HG03025 (cell line): ENCODE measurements around the gene ATXN1L.
A peak's percentile ranks its signal among the peaks of the same experiment; 100 is the strongest.
"Not testable (repeated sequence)": the region's sequence is repeated elsewhere in the genome, so short reads cannot be mapped to it uniquely, and the experiment has no call there.

ENCODE experiments used
- ATAC-seq: cut with Tn5 transposase; IDR thresholded peaks from one replicate; pipeline ENCODE4 v1.9.1; 2021; ENCODE audit warnings: mild to moderate bottlenecking, moderate library complexity; ENCODE audit not compliant: unreplicated experiment, low FRiP score

The ATXN1L gene

DNA sequence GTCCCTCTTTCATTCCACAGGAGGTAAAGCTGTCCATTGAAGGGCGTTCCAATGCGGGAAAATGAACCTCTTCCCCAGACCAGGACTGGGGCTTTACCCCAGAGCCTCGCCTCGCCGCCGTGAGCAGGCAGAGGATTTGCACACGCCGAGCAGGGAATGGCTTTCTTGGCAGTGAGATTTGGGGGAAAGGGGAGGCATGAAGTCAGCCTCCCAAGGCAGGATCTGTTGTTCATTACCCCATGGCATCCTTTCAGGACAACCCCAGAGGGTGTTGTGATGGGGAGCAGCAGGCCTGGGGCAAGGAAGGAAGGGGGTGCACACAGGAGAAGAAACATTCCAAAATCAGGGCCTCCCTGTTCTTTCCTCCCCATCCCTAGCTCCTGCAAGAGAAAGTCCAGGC, 6.0 kb downstream of the ATXN1L start:
- no peak for ATAC-seq

DNA sequence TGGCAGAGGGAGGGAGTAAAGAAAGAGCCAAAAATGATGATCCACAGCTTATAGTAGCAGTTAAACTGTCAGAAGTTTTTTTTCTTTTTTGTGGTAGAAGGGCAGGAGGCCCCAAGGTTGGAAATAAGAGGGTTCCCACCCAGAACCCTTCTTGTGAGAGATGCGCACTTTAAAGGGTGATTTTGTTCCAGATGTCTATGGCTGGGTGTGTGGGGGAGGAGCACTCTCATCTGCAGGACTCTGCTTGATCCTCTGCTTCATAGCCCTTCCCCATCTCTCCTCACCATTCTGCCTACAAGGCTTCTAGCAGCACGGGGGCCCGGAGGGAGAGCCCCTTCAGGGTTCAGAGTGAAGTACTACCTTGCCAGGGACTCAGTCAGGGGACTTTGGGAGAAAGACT, 6.4 kb downstream of the ATXN1L start:
- ATAC-seq: no peak

DNA sequence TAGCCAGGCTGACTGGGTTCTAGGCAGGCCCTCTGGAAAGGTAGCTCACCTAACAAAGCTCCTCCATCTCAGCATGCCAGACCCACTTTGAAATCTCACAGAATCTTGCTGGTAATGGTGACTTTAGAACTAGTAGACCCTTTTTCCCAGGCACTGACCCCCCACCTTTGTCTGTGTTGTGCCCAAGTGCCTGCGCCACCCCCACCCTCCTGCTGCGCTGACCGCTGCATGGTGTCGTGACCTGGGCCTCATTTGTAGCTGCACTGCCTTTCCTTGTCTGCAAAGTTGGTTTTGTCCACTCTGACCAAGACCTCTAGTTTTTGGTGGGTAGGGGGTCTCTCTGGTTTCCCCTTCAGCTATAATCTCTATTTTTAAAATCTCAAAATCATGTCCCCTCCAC, 6.8 kb downstream of the ATXN1L start:
- ATAC-seq: no peak

GRCh38 chr16:71853413-71853812, 7.6 kb downstream of the ATXN1L start:
- no peak for ATAC-seq

DNA sequence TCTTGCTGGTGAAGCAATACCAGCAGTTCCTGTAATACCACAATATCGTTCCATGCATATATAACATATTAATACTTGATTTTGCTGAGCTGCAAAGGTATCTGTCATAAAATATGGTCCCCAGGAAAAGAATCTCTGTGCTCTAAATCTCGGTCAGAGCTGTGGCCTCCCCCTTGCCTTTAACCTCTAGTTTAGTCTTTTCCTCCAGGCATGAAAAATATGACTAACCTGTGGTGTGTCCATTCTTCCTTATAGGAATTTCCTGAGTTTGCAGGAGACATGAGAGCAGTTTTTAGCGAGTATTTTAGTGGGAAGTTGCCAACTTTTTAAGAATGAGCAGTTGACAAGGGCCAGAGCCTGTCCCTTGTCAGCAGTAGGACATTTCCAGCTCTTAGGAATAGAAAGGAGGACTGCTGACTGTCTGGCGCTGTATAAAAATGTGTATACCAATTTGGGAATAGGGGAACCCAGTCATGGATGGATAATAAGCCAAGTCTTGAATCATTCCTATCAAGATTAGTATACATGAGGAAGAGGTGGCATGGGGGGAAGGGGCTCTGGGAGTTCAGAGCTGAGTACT, 8.7 kb downstream of the ATXN1L start:
- ATAC-seq: no peak

- ATAC-seq: no peak
Observed at GRCh38 chr16:71855937-71856662, 10.3 kb downstream of the ATXN1L start.

- ATAC-seq: no peak
Observed at GRCh38 chr16:71859762-71860521, 14.2 kb downstream of the ATXN1L start.

DNA sequence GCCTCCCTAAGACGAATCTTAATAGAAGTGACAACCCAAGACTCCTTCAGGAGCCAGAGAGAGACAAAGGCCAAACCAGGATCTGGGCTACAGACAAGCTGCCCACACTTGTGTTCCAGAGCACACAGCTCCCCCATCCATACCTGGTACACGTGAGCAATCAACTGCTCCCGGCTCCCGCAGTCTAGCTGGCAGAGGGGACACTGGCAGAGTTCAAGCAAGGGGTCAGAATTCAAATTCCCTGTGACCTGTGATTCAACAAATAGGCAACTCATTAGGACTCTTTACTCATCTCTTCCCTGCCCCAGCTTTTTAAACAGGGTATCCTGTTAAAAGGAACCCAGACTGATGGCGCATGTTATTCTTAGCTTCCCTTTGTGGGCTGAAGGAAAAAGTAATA, 18.2 kb downstream of the ATXN1L start:
- ATAC-seq: no peak

- ATAC-seq: no peak
Observed at GRCh38 chr16:71865173-71865863, 19.5 kb downstream of the ATXN1L start.

- not testable (repeated sequence) for ATAC-seq
Observed at GRCh38 chr16:71867175-71867574, 21.4 kb downstream of the ATXN1L start.

DNA sequence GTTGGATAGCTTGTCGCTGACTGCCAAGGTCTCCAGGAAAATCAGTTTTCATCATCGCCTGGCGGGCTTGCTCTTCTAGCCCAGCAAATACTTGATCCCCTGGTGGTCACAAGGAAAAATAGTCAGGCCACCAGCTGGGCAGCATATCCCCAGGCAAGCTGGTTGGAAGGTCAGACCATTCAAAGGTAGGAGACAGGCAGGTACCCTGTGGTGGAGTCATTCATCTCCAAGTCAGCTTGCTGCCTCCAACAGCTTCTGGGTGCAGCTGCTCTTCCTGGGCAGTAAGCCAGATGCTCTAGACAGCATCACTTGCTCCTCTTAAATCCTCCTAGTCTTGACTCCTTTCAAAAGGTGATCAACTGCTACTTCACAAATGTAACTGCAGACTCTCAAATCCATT, 22.2 kb downstream of the ATXN1L start:
- ATAC-seq: no peak

- no peak for ATAC-seq
Observed at GRCh38 chr16:71869089-71869488, 23.3 kb downstream of the ATXN1L start.

- no peak for ATAC-seq
Observed at GRCh38 chr16:71870818-71871217, 25.0 kb downstream of the ATXN1L start.

DNA sequence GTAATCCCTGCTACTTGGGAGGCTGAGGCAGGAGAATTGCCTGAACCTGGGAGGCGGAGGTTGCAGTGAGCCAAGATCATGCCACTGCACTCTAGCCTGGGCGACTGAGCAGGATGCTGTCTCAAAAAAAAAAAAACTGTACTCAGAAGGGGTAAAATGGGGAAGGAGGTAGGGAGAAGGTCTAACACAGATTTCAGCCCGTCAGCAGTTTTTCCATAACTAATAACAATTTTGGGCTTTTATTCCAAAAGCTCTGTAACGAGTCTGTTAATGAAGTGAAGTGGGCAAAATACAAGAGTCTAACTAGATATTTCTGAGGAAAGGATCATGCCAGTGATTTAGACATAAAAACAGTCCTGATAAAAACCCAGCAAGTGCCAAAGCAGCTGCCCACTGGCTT, 27.4 kb downstream of the ATXN1L start:
- ATAC-seq: no peak

GRCh38 chr16:71878911-71879310, 33.1 kb downstream of the ATXN1L start:
- no peak for ATAC-seq

GRCh38 chr16:71880176-71880575, 34.4 kb downstream of the ATXN1L start:
- no peak for ATAC-seq

GRCh38 chr16:71882505-71883167, 36.9 kb downstream of the ATXN1L start:
- ATAC-seq: peak; percentile 1

- ATAC-seq: peak; percentile 45
Observed at GRCh38 chr16:71883168-71883848, 37.5 kb downstream of the ATXN1L start.

DNA sequence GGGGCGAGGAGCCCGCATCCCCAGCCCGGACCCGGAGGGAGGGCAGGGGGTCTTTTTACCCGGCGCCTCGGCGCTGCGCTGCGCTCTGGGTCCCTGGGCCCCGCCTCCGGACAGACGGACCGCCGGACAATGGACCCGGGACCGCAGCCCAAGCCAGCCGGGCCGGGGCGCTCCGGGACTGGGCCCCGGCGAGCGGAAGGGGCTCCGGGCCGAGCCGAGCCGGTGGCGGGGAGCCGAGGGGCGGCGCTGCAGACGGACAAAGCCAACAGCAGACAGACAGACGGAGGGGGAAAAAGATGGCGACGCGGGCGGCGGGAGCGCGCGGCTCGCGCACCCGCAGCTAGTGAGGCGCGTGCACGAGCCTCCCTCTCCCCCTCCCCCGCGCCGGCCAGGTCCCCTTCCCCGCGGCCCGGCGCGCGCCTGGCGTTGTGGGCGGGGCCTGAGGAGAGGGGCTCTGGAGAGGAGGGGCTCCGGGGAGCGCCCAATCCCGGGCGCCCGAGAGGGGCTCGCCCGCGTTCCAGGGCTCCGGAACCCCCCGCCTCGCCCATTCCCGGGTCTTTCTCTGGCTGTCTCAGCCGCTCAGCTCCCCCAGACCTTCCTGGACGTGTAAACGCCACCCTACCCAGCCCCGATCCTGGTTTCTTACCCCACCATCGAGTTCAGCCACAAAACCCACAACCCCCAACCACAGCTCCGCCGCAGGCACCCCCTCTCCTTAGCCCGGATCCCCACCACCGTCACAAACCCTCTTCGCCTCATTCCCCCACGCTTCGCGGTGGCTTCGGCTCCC, 38.3 kb downstream of the ATXN1L start, which contains the start of gene ZNF821:
TSS of gene ZNF821 (minus strand) at position 334 of the 790 bp plus-strand sequence. CDS start 4,236 bp downstream, outside the sequence.
- peak; percentile 46 for ATAC-seq
